Ovary (tissue), 3 donors: Measurements from ENCODE around the gene RNF112.

Experiments used
- EP300 ChIP-seq: sonication (generic); formaldehyde crosslinking; IDR thresholded peaks from one replicate; pipeline ENCODE4 v1.6.1; 2017; ENCODE audit warnings: antibody characterized with exemption
- POLR2A ChIP-seq: fragments of 450-650 bp; IDR thresholded peaks from one replicate; pipeline ENCODE4 v1.6.1; 2017; ENCODE audit warnings: antibody characterized with exemption, mild to moderate bottlenecking, moderate library complexity
- TF ChIP-seq, protein P1 (sequence below), 3 donors: fragments of 450-650 bp in 2 of 3; fragments of 200-600 bp in 1 of 3; IDR thresholded peaks; one replicate each; pipeline versions ENCODE4 v1.5.1 to v1.8.0; 2016 to 2022; ENCODE audit warnings: antibody characterized with exemption in 3 of 3, mild to moderate bottlenecking in 1 of 3
- donor health status: DM: no; HTN: no; CAD: no.

DNA sequence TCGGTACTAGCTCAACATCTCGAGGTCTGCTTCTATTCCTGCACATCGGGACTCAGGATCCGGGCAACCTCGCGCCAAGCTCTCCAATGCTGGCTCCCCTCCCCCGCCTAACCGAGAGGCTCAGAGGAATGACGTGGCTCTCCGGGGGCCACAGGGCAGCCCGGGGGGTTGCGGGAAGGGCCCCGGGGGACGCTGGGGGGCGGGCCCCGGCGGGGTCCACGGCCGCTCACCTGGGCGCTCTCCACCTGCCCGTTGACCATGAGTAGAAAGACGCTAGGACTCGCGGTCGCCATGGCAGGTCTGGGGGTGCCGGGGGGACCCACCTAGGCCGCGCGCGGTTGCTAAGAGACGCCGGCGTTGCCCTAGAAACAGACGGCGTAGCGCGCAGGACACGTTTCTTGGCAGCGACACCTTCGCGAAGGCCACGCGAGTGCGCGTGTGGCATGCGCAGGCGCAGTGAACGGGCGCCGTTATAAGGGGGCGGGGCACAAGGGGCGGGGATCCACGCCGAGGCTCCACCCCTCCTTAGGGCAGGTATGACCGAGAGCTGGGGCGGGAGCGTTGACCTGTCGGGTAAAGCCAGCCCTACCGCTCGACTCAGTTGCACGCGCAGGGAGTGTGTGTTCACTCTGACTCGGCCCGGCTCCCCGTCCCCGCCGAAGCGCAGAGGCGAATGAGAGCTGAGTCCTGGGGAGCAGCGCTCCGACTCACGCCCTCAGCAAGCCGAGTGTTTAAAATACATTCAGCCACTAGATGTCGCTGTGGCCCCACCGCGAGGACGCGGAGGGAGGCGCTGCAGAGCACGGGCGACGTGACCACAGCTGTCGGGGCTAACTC, 48.5 kb upstream of the RNF112 start, which contains the start of gene B9D1:
- peak; percentile 29 for TF ChIP-seq POLR2A
- TF ChIP-seq, protein P1, sequence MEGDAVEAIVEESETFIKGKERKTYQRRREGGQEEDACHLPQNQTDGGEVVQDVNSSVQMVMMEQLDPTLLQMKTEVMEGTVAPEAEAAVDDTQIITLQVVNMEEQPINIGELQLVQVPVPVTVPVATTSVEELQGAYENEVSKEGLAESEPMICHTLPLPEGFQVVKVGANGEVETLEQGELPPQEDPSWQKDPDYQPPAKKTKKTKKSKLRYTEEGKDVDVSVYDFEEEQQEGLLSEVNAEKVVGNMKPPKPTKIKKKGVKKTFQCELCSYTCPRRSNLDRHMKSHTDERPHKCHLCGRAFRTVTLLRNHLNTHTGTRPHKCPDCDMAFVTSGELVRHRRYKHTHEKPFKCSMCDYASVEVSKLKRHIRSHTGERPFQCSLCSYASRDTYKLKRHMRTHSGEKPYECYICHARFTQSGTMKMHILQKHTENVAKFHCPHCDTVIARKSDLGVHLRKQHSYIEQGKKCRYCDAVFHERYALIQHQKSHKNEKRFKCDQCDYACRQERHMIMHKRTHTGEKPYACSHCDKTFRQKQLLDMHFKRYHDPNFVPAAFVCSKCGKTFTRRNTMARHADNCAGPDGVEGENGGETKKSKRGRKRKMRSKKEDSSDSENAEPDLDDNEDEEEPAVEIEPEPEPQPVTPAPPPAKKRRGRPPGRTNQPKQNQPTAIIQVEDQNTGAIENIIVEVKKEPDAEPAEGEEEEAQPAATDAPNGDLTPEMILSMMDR (IDR thresholded peaks at IDR 0.05): peak; percentile 100
- no peak for TF ChIP-seq EP300
